HG02798 (cell line): Measurements from ENCODE around the gene MORN3.
A peak's percentile ranks its signal among the peaks of the same experiment; 100 is the strongest.
"Not testable (repeated sequence)": the region's sequence is repeated elsewhere in the genome, so short reads cannot be mapped to it uniquely, and the experiment has no call there.

Experiments used
- ATAC-seq: cut with Tn5 transposase; IDR thresholded peaks from one replicate; pipeline ENCODE4 v1.9.1; 2021; ENCODE audit warnings: mild to moderate bottlenecking; ENCODE audit not compliant: unreplicated experiment, poor library complexity

Gene MORN3

GRCh38 chr12:121649322-121649721 lies 20.1 kb downstream of the MORN3 start:
- no peak for ATAC-seq

GRCh38 chr12:121648458-121649028 lies 20.9 kb downstream of the MORN3 start:
- no peak for ATAC-seq

GRCh38 chr12:121641343-121641630 lies 28.2 kb downstream of the MORN3 start:
- ATAC-seq: no peak

- no peak for ATAC-seq
These were observed 30.9 kb downstream of the MORN3 start for GRCh38 chr12:121638298-121639202.

GRCh38 chr12:121637231-121637914 lies 32.1 kb downstream of the MORN3 start:
- ATAC-seq: no peak

GRCh38 chr12:121634836-121635235 lies 34.6 kb downstream of the MORN3 start:
- no peak for ATAC-seq

GRCh38 chr12:121633833-121634196 lies 35.6 kb downstream of the MORN3 start:
- not testable (repeated sequence) for ATAC-seq

- no peak for ATAC-seq
These were observed 37.1 kb downstream of the MORN3 start for GRCh38 chr12:121632069-121632970.

- ATAC-seq: no peak
These were observed 38.6 kb downstream of the MORN3 start for GRCh38 chr12:121630791-121631355.

GRCh38 chr12:121628536-121628935 lies 40.9 kb downstream of the MORN3 start:
- ATAC-seq: no peak

- ATAC-seq: no peak
These were observed 41.4 kb downstream of the MORN3 start for GRCh38 chr12:121628037-121628436.

- peak; percentile 34 for ATAC-seq
These were observed 42.4 kb downstream of the MORN3 start for GRCh38 chr12:121626853-121627640.

- peak; percentile 82 for ATAC-seq
These were observed 43.2 kb downstream of the MORN3 start, which contains the start of gene ORAI1 for GRCh38 chr12:121626087-121626852. Gene ORAI1 (plus strand): TSS chr12:121626530.

GRCh38 chr12:121620333-121620891 lies 49.0 kb downstream of the MORN3 start:
- ATAC-seq: no peak

GRCh38 chr12:121618659-121619233 lies 50.7 kb downstream of the MORN3 start:
- no peak for ATAC-seq

- ATAC-seq: no peak
These were observed 54.5 kb downstream of the MORN3 start for GRCh38 chr12:121614872-121615467.

- ATAC-seq: no peak
These were observed 56.0 kb downstream of the MORN3 start for GRCh38 chr12:121613462-121613861.
